CD4-positive, alpha-beta T cell treated with Interleukin-2 at 100 ng/mL for 4 hours (primary cell): ENCODE data around the gene DNAJC18.

Source experiments
- DNase-seq: peaks from one replicate; pipeline ENCODE4 v3.0.0-alpha.2; 2020; ENCODE audit warnings: low spot score

The DNAJC18 gene

GRCh38 chr5:139363937-139364336, 75.4 kb downstream of the DNAJC18 start:
- no peak for DNase-seq

- no peak for DNase-seq
Observed at GRCh38 chr5:139361835-139362429, 77.4 kb downstream of the DNAJC18 start.

GRCh38 chr5:139360384-139360783, 78.9 kb downstream of the DNAJC18 start:
- DNase-seq = no peak
